ENCODE data around the gene GUCY1A2.

Gene GUCY1A2

DNA sequence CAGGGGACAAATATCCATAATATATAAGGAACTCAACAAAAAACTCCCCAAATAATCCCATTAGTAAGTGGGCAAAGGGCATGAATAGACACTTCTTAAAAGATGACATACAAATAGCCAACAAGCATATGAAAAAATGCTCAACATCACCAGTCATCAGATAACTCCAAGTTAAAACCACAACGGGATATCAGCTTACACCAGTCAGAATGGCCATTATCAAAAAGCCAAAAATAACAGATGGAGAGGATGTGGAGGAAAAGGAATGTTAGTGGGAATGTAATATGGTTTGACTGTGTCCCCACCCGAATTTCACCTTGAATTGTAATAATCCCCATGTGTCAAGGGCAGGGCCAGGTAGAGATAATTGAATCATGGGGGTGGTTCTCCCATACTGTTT, 350.1 kb downstream of the GUCY1A2 start:
- no peak for DNase-seq

DNA sequence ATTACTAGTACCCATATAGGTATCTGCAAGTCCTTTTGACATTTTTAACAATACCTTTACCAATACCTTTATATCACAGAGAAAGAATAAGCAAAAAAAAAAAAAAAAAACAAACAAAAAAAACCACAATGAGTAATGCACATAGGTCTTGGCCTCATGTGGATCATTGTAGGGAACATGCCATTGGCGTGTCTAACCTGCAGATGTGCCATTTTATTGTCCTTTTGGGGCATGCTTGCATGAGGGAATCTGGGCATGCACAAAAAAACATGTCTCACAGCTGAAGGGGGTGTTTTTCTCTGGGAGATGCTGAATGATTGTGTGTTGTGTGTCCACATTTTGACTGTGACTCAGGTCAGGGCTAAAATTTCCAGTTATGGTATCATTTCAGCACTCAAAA, 361.6 kb downstream of the GUCY1A2 start:
- no peak for DNase-seq

DNA sequence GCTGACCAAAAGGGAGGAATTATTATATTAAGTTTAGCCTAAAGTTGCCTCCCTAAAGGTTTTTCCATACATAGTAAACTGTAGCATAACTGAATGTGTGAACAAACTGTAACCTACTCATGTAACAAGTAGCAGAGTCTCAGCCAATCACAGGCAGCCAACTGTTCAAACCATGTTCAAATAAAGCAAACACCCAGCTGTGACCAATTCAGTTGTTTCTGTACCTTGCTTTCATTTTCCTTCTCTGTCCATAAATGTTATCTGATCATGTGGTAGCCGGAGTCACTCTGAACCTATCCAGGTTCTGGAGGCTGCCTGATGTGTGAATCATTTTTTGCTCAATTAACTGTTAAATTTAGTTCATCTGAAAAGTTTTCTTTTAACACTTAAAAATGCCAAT, 373.5 kb downstream of the GUCY1A2 start:
- no peak for DNase-seq

DNA sequence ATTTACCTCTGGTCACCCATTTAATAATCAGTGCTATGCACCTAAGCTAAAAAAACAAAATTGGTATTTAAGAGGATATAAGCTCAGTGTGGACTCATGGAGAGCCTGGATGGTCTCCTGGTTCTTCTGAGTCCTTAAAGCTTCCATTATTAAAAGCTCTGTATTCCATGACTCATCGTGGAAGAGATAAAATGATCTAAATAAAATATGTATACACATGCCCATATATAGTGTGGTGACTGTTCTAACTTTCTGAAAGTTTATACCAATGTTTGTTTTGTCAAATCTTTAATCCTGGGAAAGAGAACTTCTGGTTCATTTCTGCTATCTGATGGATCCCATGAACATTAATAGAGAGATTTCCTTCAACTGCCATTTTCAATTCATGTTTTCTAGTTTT, 375.9 kb downstream of the GUCY1A2 start:
- no peak for DNase-seq

DNA sequence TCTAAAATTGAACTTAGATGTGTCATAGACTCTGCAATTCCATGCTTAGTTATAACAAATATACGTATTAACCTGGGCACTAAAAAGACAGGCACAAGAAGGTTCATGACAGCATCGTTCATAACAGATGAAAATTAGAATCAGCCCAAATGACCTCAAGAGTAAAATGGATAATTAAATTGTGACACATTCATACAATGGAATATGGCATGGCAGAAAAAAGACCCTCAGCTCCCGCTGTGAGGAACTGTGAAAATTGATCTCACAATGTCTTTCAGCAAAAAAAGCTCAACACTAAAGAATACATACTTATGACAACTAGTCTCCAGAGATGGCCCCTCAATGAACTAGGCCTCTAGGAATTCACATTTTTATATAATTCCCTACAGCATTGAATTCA, 386.0 kb downstream of the GUCY1A2 start:
- no peak for DNase-seq

DNA sequence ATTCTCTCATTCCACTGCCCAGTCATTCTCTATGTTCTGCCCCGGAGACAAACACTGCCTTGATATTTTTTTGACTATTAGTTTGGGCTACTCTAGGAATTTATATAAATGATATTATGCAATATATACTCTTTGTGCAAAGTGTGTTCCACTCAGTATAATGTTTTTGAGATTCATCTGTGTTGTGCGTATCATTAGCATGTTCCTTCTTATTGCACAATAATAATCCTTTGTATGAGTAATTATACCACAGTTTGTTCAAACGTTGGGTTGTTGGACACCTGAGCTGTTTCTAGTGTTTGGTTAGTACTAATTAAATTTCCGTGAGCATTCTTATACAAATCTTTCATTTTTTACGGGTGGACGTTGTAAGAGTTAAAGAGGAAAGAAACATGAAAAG, 390.6 kb downstream of the GUCY1A2 start:
- no peak for DNase-seq

DNA sequence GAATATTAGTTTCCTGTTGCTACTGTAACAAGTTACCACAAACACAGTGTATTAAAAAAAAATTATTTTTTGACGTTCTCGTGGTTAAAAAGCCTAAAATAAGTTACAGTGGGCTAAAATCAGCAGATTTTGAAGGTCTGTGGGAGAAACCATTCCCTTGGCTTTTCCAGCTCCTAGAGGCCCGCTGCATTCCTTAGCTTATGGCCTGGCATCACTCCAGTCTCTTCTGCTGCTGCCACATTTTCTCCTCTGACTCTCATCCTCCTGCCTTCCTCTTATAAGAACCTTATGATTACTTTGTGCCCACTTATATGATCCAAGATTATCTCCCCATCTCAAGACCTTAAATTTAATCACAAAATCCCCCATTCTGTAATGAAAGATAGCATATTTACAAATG, 392.7 kb downstream of the GUCY1A2 start:
- DNase-seq: no peak

DNA sequence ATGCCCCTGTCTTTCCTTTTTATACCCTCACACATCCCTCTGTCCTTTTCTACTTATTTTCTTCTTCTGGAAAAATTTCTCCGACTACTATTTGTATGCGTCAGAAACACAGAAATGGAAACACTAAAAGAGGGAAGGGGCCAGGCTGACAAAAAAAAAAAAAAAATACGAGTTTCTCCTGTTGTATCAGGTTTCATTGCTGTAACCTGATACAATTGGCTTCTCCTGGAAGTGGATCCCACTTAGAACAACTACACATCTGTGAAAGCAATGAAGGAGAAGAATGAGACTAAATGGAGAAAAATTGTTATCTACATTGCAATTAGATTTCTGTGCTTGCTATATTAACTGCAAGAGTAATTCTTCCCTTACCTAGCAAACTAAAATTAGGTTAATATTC, 393.9 kb downstream of the GUCY1A2 start:
- no peak for DNase-seq
